WTC11 (cell line): ENCODE measurements around the gene S1PR3. TPM values are rescaled to one million over a fixed set of nuclear protein-coding genes. Genes with fewer than 3 reads are reported as not detected.

Experiments
- ATAC-seq: fragments of 200-7000 bp; cut with Tn5 transposase; 2 replicates; pipeline ENCODE4 v1.10.0; 2021; ENCODE audit warnings: mild to moderate bottlenecking, moderate library complexity
- CTCF ChIA-PET: fragments of 300-600 bp; sonication (Branson Sonifier 250); formaldehyde crosslinking; loops from one replicate; lab custom pipeline; 2021; ENCODE audit warnings: antibody characterized with exemption; lab: Charles Lee
- POLR2A ChIA-PET: fragments of 350-600 bp; sonication (Branson Sonifier 250); formaldehyde crosslinking; loops from one replicate; lab custom pipeline; 2021; ENCODE audit warnings: antibody characterized with exemption; lab: Charles Lee
- DNase-seq: peaks from one replicate; pipeline ENCODE4 v3.0.0; 2021; ENCODE audit warnings: low spot score
- H3K27ac Mint-ChIP-seq: 2 replicates; pipeline ENCODE4 v1.8.0; 2021; ENCODE audit warnings: mixed read lengths
- H3K27me3 Mint-ChIP-seq: 2 replicates; pipeline ENCODE4 v1.8.0; 2021; ENCODE audit warnings: low read depth, mild to moderate bottlenecking, moderate library complexity, mixed read lengths
- H3K36me3 Mint-ChIP-seq: 2 replicates; pipeline ENCODE4 v1.8.0; 2021; ENCODE audit warnings: mixed read lengths
- H3K4me1 Mint-ChIP-seq: 2 replicates; pipeline ENCODE4 v1.8.0; 2022; ENCODE audit warnings: mixed read lengths
- H3K4me3 Mint-ChIP-seq: 2 replicates; pipeline ENCODE4 v1.8.0; 2021; ENCODE audit warnings: mild to moderate bottlenecking, moderate library complexity, mixed read lengths
- H3K9me3 Mint-ChIP-seq: 2 replicates; pipeline ENCODE4 v1.8.0; 2021; ENCODE audit warnings: mixed read lengths
- ESRRA ChIP-seq: sonication (generic); formaldehyde crosslinking; IDR thresholded peaks from 2 replicates; pipeline ENCODE4 v1.8.1; 2022; ENCODE audit warnings: mild to moderate bottlenecking, missing genetic modification reagents, borderline replicate concordance
- HMGA2 ChIP-seq: fragments of 250-450 bp; sonication (Bioruptor Pico); IDR thresholded peaks from 2 replicates; pipeline ENCODE4 v1.4.0; 2021; ENCODE audit warnings: mild to moderate bottlenecking, moderate library complexity
- JAZF1 ChIP-seq: fragments of 250-450 bp; sonication (Bioruptor Pico); IDR thresholded peaks from 2 replicates; pipeline ENCODE4 v1.9.0; 2021; ENCODE audit warnings: moderate library complexity, mild to moderate bottlenecking, inconsistent platforms
- NFATC4 ChIP-seq: fragments of 250-450 bp; sonication (Bioruptor Pico); IDR thresholded peaks from 2 replicates; pipeline ENCODE4 v1.9.0; 2021; ENCODE audit warnings: mild to moderate bottlenecking
- NR1H2 ChIP-seq: sonication (generic); formaldehyde crosslinking; IDR thresholded peaks from 2 replicates; pipeline ENCODE4 v1.9.0; 2021; ENCODE audit warnings: mild to moderate bottlenecking, moderate library complexity, missing genetic modification reagents
- NR3C1 ChIP-seq: sonication (generic); formaldehyde crosslinking; conservative IDR thresholded peaks from 2 replicates; pipeline ENCODE4 v1.8.1; 2023; ENCODE audit warnings: low read depth, mild to moderate bottlenecking, missing genetic modification reagents
- SP1 ChIP-seq: sonication (generic); formaldehyde crosslinking; conservative IDR thresholded peaks from 2 replicates; pipeline ENCODE4 v1.8.1; 2022; ENCODE audit warnings: missing genetic modification reagents
- TEAD1 ChIP-seq: sonication (generic); formaldehyde crosslinking; IDR thresholded peaks from 2 replicates; pipeline ENCODE4 v1.8.0; 2022; ENCODE audit warnings: mild to moderate bottlenecking, missing genetic modification reagents
- TEAD4 ChIP-seq: sonication (generic); formaldehyde crosslinking; IDR thresholded peaks from 2 replicates; pipeline ENCODE4 v1.8.0; 2022; ENCODE audit warnings: mild to moderate bottlenecking, missing genetic modification reagents
- ZNF138 ChIP-seq: sonication (generic); formaldehyde crosslinking; conservative IDR thresholded peaks from 2 replicates; pipeline ENCODE4 v1.8.1; 2022; ENCODE audit warnings: mild to moderate bottlenecking, moderate library complexity, missing genetic modification reagents
- ZNF219 ChIP-seq: sonication (generic); formaldehyde crosslinking; IDR thresholded peaks from 2 replicates; pipeline ENCODE4 v1.8.0; 2023; ENCODE audit warnings: missing genetic modification reagents, mild to moderate bottlenecking, borderline replicate concordance
- ZNF263 ChIP-seq: sonication (generic); formaldehyde crosslinking; IDR thresholded peaks from 2 replicates; pipeline ENCODE4 v1.8.1; 2022; ENCODE audit warnings: low read depth, mild to moderate bottlenecking, moderate library complexity, missing genetic modification reagents
- ZNF317 ChIP-seq: sonication (generic); formaldehyde crosslinking; IDR thresholded peaks from 2 replicates; pipeline ENCODE4 v1.8.1; 2023; ENCODE audit warnings: low read depth, mild to moderate bottlenecking, moderate library complexity, missing genetic modification reagents, borderline replicate concordance
- ZNF423 ChIP-seq: fragments of 250-450 bp; sonication (Bioruptor Pico); IDR thresholded peaks from 2 replicates; pipeline ENCODE4 v2.1.2; 2022; ENCODE audit warnings: mild to moderate bottlenecking, moderate library complexity
- total RNA-seq: library from RNA; stranded (reverse); gene quantifications from 3 replicates; pipeline ENCODE4 v1.2.3, GENCODE V29; 2021
- TF ChIP-seq, protein P1 (sequence below): fragments of 250-450 bp; sonication (Bioruptor Pico); IDR thresholded peaks from 2 replicates; pipeline ENCODE4 v1.9.0; 2021; ENCODE audit warnings: mild to moderate bottlenecking
- TF ChIP-seq, protein P2 (sequence below): sonication (generic); formaldehyde crosslinking; IDR thresholded peaks from 2 replicates; pipeline ENCODE4 v1.8.1; 2023; ENCODE audit warnings: mild to moderate bottlenecking, missing genetic modification reagents, borderline replicate concordance
- TF ChIP-seq, protein P3 (sequence below): fragments of 250-450 bp; sonication (Bioruptor Pico); IDR thresholded peaks from 2 replicates; pipeline ENCODE4 v1.9.0; 2021; ENCODE audit warnings: moderate library complexity, mild to moderate bottlenecking, inconsistent platforms, borderline replicate concordance
- TF ChIP-seq, protein P4 (sequence below): sonication (generic); formaldehyde crosslinking; IDR thresholded peaks from 2 replicates; pipeline ENCODE4 v1.8.1; 2023; ENCODE audit warnings: mild to moderate bottlenecking, moderate library complexity, missing genetic modification reagents
- TF ChIP-seq, protein P5 (sequence below): fragments of 250-450 bp; sonication (Bioruptor Pico); IDR thresholded peaks from 2 replicates; pipeline ENCODE4 v1.8.0; 2021; ENCODE audit warnings: mild to moderate bottlenecking
- TF ChIP-seq, protein P6 (sequence below): sonication (generic); formaldehyde crosslinking; IDR thresholded peaks from 2 replicates; pipeline ENCODE4 v1.8.0; 2022; ENCODE audit warnings: mild to moderate bottlenecking, missing genetic modification reagents
- TF ChIP-seq, protein P7 (sequence below): sonication (generic); formaldehyde crosslinking; IDR thresholded peaks from 2 replicates; pipeline ENCODE4 v1.8.1; 2022; ENCODE audit warnings: low read depth, mild to moderate bottlenecking, moderate library complexity, missing genetic modification reagents, borderline replicate concordance
- TF ChIP-seq, protein P8 (sequence below): fragments of 250-450 bp; sonication (Bioruptor Pico); IDR thresholded peaks from 2 replicates; pipeline ENCODE4 v1.9.0; 2021; ENCODE audit warnings: mild to moderate bottlenecking

S1PR3 gene
- total RNA-seq, 1 experiment from 2014 or later = 7.1 TPM

DNA sequence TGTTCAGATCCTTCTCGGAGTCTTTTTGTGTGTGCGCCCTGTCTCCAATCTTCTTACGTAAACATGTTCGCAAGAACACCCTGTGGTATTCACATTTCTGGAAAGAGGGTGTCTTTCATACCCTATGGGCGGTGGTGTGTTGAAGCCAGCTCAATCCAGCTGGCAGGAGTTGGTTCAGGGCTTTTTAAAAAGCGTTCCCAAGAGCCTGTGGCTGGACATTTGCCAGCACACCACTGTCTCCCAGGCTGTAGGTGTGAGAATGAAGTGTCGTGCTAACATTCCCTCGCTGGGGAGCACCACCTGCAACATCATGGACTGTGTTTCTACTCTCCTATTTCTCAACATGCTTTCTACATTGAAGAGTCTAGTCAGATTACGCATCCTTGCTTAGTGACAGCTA, 51.7 kb downstream of the S1PR3 start (continued):
- TF ChIP-seq, protein P1, sequence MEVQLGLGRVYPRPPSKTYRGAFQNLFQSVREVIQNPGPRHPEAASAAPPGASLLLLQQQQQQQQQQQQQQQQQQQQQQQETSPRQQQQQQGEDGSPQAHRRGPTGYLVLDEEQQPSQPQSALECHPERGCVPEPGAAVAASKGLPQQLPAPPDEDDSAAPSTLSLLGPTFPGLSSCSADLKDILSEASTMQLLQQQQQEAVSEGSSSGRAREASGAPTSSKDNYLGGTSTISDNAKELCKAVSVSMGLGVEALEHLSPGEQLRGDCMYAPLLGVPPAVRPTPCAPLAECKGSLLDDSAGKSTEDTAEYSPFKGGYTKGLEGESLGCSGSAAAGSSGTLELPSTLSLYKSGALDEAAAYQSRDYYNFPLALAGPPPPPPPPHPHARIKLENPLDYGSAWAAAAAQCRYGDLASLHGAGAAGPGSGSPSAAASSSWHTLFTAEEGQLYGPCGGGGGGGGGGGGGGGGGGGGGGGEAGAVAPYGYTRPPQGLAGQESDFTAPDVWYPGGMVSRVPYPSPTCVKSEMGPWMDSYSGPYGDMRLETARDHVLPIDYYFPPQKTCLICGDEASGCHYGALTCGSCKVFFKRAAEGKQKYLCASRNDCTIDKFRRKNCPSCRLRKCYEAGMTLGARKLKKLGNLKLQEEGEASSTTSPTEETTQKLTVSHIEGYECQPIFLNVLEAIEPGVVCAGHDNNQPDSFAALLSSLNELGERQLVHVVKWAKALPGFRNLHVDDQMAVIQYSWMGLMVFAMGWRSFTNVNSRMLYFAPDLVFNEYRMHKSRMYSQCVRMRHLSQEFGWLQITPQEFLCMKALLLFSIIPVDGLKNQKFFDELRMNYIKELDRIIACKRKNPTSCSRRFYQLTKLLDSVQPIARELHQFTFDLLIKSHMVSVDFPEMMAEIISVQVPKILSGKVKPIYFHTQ = no peak

DNA sequence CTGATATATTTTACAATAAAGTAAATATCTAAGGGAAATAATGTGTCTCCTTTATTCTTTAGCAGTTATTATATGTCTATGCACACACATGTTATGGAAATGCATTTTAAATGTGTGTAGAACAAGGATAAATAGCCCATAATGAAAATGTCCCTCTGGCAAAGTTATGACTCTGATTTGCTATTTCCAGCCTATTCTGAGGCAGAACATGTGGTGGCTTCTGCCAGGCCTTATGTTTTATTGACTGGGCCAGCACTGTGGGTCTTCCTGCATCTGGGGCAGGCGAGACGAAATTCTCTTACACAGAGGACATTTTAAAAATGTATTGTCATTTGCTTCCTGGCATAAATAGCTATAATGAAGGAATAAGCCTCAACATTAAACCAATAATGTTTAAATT, 52.8 kb downstream of the S1PR3 start:
- ATAC-seq = no peak
- CTCF ChIA-PET = no interaction called here
- no peaks in the 10 kb centered on the region for H3K36me3 Mint-ChIP-seq

DNA sequence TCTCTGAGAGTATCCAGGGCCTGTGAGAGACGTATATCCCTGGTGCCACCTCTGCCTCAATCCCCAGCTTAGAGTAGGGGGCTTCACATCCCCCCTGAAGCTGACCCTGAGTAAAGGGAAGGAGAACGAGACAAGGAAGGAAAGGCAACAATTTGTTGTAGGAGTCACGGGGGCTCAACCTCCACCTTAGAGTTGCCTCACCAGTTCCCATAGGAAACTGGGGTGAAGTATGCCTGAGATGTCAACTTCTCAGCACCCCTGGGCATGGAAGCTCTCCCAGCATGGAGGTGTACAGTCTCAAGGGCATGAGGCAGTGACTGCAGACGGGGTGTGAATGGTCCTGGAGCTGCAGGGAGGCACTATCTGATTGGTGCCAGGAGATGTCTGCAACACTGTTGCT, 53.6 kb downstream of the S1PR3 start:
- Mint-ChIP-seq H3K36me3 (no peaks in the 10 kb centered on the region), H3K27ac (no peak overlapping the region), H3K4me1 (no peaks in the 10 kb centered on the region), H3K4me3 (no peak overlapping the region), H3K27me3 (no peaks in the 10 kb centered on the region), H3K9me3 (no peaks in the 10 kb centered on the region)
- DNase-seq (no peak), ATAC-seq (no peak)
- ChIA-PET POLR2A (no interaction called here), CTCF (no interaction called here)
- no peak for TF ChIP-seq ESRRA (CRISPR knock-in tag)
- TF ChIP-seq, protein P2, sequence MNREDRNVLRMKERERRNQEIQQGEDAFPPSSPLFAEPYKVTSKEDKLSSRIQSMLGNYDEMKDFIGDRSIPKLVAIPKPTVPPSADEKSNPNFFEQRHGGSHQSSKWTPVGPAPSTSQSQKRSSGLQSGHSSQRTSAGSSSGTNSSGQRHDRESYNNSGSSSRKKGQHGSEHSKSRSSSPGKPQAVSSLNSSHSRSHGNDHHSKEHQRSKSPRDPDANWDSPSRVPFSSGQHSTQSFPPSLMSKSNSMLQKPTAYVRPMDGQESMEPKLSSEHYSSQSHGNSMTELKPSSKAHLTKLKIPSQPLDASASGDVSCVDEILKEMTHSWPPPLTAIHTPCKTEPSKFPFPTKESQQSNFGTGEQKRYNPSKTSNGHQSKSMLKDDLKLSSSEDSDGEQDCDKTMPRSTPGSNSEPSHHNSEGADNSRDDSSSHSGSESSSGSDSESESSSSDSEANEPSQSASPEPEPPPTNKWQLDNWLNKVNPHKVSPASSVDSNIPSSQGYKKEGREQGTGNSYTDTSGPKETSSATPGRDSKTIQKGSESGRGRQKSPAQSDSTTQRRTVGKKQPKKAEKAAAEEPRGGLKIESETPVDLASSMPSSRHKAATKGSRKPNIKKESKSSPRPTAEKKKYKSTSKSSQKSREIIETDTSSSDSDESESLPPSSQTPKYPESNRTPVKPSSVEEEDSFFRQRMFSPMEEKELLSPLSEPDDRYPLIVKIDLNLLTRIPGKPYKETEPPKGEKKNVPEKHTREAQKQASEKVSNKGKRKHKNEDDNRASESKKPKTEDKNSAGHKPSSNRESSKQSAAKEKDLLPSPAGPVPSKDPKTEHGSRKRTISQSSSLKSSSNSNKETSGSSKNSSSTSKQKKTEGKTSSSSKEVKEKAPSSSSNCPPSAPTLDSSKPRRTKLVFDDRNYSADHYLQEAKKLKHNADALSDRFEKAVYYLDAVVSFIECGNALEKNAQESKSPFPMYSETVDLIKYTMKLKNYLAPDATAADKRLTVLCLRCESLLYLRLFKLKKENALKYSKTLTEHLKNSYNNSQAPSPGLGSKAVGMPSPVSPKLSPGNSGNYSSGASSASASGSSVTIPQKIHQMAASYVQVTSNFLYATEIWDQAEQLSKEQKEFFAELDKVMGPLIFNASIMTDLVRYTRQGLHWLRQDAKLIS (CRISPR knock-in tag) = no peak
- TF ChIP-seq, protein P3, sequence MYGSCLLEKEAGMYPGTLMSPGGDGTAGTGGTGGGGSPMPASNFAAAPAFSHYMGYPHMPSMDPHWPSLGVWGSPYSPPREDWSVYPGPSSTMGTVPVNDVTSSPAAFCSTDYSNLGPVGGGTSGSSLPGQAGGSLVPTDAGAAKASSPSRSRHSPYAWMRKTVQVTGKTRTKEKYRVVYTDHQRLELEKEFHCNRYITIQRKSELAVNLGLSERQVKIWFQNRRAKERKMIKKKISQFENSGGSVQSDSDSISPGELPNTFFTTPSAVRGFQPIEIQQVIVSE (CRISPR knock-in tag) = no peak
- TF ChIP-seq, protein P4, sequence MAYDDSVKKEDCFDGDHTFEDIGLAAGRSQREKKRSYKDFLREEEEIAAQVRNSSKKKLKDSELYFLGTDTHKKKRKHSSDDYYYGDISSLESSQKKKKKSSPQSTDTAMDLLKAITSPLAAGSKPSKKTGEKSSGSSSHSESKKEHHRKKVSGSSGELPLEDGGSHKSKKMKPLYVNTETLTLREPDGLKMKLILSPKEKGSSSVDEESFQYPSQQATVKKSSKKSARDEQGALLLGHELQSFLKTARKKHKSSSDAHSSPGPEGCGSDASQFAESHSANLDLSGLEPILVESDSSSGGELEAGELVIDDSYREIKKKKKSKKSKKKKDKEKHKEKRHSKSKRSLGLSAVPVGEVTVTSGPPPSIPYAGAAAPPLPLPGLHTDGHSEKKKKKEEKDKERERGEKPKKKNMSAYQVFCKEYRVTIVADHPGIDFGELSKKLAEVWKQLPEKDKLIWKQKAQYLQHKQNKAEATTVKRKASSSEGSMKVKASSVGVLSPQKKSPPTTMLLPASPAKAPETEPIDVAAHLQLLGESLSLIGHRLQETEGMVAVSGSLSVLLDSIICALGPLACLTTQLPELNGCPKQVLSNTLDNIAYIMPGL (CRISPR knock-in tag) = no peak
- no peak for TF ChIP-seq ZNF219 (CRISPR knock-in tag)
- no peak for TF ChIP-seq ZNF138 (CRISPR knock-in tag)
- TF ChIP-seq, protein P5, sequence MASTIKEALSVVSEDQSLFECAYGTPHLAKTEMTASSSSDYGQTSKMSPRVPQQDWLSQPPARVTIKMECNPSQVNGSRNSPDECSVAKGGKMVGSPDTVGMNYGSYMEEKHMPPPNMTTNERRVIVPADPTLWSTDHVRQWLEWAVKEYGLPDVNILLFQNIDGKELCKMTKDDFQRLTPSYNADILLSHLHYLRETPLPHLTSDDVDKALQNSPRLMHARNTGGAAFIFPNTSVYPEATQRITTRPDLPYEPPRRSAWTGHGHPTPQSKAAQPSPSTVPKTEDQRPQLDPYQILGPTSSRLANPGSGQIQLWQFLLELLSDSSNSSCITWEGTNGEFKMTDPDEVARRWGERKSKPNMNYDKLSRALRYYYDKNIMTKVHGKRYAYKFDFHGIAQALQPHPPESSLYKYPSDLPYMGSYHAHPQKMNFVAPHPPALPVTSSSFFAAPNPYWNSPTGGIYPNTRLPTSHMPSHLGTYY (CRISPR knock-in tag) = no peak
- TF ChIP-seq JAZF1 = no peak
- TF ChIP-seq HMGA2 = no peak
- no peak for TF ChIP-seq TEAD4
- no peak for TF ChIP-seq ZNF423

More for the DNA sequence above, 52.8 kb downstream of the S1PR3 start:
- DNase-seq = no peak
- Mint-ChIP-seq H3K4me1 (no peaks in the 10 kb centered on the region), H3K27me3 (no peaks in the 10 kb centered on the region), H3K4me3 (no peak overlapping the region), H3K27ac (no peak overlapping the region), H3K9me3 (no peaks in the 10 kb centered on the region)
- TF ChIP-seq NR3C1 (CRISPR knock-in tag) = no peak
- no peak for TF ChIP-seq ZNF263 (CRISPR knock-in tag)
- TF ChIP-seq, protein P6, sequence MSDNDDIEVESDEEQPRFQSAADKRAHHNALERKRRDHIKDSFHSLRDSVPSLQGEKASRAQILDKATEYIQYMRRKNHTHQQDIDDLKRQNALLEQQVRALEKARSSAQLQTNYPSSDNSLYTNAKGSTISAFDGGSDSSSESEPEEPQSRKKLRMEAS (CRISPR knock-in tag) = no peak
- TF ChIP-seq, protein P7, sequence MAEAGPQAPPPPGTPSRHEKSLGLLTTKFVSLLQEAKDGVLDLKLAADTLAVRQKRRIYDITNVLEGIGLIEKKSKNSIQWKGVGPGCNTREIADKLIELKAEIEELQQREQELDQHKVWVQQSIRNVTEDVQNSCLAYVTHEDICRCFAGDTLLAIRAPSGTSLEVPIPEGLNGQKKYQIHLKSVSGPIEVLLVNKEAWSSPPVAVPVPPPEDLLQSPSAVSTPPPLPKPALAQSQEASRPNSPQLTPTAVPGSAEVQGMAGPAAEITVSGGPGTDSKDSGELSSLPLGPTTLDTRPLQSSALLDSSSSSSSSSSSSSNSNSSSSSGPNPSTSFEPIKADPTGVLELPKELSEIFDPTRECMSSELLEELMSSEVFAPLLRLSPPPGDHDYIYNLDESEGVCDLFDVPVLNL = no peak
- TF ChIP-seq, protein P8, sequence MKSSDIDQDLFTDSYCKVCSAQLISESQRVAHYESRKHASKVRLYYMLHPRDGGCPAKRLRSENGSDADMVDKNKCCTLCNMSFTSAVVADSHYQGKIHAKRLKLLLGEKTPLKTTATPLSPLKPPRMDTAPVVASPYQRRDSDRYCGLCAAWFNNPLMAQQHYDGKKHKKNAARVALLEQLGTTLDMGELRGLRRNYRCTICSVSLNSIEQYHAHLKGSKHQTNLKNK (CRISPR knock-in tag) = no peak
- no peak for TF ChIP-seq SP1 (CRISPR knock-in tag)
- TF ChIP-seq, protein P4 (CRISPR knock-in tag) = no peak
- no peak for TF ChIP-seq JAZF1
- TF ChIP-seq NR1H2 = no peak
- no peak for TF ChIP-seq ZNF219 (CRISPR knock-in tag)
- TF ChIP-seq TEAD1 (CRISPR knock-in tag) = no peak
- no peak for TF ChIP-seq ZNF317 (CRISPR knock-in tag)
- no peak for TF ChIP-seq NFATC4 (CRISPR knock-in tag)
- POLR2A ChIA-PET = no interaction called here
